Limb (tissue), 2 donors: ENCODE results near the gene PRAF2.

ENCODE experiments used
- DNase-seq, 2 donors: peaks; one replicate each; pipeline ENCODE4 v3.0.0-alpha.2; 2016; ENCODE audit errors: extremely low spot score in 2 of 2

The PRAF2 gene, protein sequence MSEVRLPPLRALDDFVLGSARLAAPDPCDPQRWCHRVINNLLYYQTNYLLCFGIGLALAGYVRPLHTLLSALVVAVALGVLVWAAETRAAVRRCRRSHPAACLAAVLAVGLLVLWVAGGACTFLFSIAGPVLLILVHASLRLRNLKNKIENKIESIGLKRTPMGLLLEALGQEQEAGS

DNA sequence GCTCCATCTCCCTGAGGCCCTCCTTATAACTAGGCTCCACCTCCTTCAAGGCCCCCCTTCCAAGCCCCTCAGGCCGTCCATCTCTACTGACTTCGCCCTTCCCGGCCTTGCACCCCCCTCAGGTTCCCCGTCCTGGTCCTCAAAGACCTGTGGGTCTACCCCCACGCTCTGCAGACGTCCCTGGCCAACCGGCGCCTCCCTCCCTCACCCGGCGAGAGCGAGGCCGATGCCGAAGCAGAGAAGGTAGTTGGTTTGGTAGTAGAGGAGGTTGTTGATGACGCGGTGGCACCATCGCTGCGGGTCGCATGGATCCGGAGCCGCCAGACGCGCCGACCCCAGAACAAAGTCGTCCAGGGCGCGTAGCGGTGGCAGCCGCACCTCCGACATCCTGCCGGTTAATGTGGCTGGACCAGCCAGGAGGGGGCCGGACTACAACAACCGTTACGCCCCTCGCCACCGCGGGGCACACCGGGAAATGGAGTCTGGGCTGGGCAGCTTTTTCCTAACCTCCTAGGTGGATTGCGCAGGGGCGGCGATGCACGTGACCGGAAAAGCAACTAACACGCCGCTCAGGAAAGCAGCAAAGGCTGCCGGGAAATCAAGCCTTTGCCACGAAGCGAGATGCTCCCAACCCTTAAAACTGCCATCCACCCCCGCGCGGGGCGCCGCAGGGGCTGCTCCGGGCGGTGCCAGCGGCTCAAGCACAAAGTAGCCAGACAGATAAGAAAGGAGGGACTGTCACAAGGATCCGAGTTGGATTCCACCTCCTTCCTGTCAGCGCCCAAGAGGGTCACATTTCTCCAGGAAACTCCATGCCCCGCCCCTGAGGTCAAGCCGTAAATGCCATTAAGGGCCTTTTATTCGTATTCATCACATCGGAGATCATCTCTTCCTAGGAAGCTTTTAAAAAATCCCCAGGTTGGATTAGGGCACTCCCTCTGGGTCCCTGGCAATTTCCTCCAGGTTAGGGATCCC lies at the start of gene PRAF2:
Gene PRAF2 (minus strand): TSS at position 402 of the 975 bp plus-strand sequence. CDS start 15 bp downstream, at position 387.
- peak; percentile 84 to 91 for DNase-seq

DNA sequence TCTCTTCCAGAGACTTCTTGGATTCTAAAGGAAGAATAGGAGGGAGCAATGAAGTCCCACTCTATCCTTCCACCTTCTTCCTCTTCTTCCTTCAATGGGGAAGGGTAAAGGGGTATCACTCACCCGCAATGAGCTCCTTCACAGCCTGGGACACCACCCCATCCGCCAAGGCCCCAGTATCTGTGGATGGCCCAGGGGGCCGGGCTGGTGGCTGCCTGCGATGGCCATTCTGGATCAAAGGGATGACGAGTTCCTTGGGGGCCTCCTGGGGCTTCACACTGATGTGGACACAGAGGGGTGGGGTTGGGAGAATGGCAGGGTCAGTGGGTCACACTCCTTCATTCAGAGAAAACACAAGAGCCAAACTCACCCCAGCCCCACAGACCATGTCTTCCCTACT lies 48.7 kb upstream of the PRAF2 start:
- no peak for DNase-seq

DNA sequence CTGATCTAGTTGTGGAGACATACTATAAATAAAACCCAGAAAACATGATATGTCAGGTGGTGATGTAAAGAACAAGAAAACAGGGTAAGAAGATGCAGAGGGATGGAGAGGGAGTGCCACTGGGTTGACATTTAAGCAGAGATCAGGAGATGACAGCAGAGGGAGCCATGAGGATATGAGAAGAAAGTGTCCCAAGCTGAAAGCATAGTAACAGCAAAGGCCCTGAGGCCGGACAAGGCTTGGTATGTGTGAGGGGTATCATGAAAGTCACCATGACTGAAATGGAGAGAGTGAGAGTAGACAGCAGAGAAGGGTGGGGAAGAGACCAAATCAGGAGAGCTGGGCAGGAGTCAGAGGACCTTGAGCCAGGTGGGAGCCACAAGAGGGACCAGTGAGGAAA lies 46.3 kb upstream of the PRAF2 start:
- DNase-seq: no peak

DNA sequence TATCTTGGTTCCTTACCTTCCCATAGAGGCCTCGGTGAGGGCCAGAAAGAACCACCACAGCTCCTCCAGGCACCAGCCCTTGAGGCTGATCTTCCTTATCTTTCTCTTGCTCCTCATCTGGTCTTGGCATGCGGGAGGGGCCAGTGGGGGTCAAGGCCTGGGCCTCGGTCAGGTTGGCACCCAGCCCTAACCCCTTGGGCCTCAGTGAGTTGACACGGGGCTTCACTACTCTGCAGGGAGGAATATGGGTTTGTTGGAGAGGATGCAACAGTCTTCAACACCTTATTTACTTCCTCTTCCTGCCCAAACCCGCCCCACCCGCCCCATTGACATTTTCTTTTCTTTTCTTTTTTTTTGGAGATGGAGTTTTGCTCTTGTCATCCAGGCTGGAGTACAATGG lies 43.8 kb upstream of the PRAF2 start:
- no peak for DNase-seq

DNA sequence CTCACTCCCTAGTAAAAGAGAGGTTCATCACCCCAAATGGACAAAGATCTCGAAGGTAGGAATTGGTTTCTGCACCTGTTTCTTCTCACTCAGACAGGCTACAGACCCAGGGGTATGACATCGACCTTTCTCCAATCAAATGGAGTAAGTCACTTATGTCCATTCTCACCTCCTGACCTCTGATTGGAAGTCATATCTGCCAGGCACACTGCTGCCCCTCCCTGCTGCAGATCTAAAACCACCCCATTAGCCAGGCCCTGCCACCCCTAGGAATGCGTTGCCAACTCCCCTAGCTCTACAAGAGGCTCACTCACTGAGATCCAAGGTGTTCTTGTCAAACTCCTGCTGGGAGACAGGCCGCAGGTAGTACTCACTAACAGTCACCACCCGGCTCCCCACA lies 42.9 kb upstream of the PRAF2 start:
- no peak for DNase-seq

DNA sequence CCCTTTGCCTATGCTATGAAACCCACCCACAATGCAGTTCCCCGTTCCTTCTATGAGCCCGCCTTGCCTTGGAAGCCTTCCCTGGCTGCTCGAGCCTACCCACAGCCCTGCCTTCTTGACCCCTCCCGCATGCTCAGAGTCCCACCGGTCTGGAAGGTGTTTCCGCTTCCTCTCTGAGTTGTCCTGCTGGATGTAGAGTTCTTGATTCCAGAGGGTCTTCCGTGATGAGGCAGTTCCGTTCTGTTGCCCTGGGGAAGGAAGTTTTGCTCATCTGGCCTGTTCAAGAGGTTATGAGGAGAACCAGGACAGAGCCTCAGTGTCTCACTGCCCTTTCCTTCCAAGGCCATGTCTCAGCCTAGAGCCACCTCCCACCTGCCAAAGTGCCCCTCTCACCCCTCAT lies 42.3 kb upstream of the PRAF2 start:
- no peak for DNase-seq

DNA sequence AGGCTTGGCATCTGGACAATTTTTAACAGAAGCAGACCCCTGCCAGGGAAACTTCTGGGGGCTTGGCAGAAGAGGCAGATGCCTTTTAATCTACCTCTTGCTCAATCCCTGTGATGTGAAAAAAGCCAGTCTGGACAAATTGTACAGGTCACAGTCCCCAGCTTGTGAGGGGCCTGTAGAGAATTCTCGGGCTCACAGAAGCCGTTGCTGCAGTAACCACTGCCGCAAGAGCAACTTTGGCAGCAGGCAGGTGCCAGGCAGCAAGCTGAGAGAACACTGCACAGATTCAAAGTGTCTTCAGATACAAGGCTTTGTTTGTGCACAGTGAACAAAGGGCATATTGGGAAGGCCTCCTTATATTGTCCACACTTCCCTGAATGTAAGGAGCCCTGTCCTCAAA lies 38.0 kb upstream of the PRAF2 start:
- no peak for DNase-seq

DNA sequence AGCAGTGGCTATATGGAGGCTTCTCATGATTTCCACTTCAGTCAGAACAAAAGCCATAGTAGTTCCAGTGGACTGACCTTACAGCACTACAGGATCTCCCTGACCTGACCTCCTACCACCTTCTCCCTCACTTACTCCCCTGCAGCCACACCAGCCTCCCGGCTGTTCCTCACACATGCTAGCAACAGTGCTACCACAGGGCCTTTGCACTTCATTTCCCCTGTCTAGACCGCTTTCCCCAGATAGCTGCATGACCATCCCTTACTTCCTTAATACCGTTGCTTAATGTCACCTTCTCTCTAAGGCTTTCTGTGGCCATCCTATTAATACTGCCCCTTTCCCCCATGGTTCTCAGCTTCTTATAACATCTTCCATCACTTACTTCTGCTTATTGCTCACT lies 36.6 kb upstream of the PRAF2 start:
- no peak for DNase-seq

DNA sequence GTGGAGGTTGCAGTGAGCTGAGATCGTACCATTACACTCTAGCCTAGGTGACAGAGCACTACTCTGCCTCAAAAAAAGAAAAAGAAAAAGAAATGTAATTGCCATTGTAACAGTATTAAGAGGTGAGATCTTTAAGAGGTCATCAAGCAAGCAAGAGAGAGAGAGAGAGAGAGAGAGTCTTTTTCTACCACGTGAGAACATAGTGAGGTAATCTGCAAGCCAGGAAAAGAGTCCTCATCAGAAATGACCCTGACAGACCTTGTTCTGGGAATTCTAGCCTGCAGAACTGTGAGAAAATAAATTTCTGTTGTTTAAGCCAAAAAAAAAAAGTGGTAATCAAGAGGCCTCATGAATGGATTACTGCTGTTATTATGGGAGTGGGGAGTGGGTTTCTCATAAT lies 34.8 kb upstream of the PRAF2 start:
- no peak for DNase-seq

DNA sequence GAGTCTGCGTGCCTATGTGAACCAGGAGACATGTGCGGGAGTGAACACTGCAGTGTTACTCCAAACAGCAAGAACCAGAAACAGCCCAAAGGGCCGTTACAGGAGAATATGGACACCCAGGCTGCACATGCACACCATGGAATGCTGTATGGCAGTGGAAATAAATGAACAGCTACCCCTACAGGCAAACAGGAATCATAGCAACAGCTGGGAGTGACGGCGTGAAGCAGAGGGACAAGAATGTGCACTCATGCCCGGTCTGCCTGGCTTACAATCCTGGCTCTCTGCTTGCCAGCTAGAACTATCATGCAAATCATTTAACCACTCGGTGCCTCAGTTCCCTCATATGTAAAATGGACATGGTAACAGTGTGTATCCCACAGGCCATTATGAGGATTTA lies 33.1 kb upstream of the PRAF2 start:
- DNase-seq: peak in 1 of 2 donors; percentile 2

DNA sequence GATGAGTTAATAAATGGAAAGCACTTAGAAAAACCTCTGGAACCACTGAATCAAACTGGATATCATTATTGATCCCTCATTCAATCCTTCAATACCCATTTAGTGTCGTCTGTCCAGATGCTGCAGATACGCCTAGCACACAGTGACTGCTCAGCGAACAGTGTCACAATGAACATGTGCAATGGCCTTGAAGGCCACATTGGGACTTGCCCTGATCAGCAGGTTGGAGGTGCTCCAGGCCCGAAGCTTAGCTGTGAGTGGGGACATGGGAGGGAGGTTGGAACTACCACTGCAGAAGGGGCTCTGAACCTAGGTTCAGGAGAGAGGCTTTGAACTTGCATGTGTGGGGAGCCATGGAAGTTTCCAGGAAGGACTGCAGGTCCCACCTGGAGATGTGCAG lies 32.5 kb upstream of the PRAF2 start:
- no peak for DNase-seq

DNA sequence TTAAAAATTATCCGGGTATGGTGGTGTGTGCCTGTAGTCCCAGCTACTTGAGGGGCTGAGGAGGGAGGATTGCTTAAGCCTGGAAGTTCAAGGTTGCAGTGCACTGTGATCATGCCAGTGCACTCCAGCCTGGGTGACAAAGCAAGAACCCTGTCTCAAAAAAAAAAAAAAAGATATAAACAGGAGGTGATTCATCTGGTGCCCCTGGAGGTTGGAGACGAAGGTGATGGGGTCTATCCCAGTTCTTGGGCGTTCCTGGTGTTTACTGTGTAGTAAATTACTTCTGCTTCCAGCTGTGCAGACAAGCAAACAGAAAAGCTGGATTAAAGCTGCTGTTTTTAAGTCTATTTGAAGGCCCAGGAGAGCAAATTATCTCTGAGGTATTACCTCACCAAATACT lies 29.8 kb upstream of the PRAF2 start:
- no peak for DNase-seq

DNA sequence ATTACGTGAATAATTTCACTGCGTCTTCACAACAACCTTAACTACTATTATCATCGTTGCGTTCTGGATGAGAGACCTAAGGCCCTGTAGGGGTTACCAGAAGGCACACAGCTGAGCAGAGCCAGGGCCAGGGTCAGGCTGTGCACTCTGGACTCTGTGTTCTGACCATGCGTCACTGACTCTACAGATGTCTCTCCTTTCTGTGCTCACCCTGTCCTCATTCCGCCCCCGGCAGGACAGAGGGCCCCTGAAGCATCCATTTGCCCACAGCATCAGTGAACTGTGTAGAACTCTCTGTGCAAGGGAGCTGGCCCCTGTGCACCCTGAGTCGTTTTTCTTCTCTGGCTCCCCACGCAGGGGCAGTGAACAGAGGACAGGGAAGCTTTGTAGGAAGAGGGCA lies 28.4 kb upstream of the PRAF2 start:
- no peak for DNase-seq

DNA sequence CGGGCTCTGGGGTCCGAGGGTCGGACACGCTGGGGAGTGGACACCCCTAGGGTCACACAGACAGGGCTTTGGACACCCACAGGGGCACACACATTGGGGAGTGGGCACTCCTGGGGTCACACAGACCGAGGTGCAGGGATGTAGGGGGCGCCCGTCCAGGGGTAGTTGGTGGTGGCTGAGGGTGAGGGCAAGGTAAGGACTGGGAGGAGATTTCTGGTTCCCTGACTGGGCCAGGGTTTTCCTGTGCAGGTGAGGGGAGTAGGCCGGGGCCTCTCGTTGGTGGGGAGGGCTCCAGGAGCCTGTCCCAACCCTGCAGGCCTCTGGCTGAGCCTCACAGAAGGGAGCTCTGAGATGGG lies 27.8 kb upstream of the PRAF2 start:
- no peak for DNase-seq

DNA sequence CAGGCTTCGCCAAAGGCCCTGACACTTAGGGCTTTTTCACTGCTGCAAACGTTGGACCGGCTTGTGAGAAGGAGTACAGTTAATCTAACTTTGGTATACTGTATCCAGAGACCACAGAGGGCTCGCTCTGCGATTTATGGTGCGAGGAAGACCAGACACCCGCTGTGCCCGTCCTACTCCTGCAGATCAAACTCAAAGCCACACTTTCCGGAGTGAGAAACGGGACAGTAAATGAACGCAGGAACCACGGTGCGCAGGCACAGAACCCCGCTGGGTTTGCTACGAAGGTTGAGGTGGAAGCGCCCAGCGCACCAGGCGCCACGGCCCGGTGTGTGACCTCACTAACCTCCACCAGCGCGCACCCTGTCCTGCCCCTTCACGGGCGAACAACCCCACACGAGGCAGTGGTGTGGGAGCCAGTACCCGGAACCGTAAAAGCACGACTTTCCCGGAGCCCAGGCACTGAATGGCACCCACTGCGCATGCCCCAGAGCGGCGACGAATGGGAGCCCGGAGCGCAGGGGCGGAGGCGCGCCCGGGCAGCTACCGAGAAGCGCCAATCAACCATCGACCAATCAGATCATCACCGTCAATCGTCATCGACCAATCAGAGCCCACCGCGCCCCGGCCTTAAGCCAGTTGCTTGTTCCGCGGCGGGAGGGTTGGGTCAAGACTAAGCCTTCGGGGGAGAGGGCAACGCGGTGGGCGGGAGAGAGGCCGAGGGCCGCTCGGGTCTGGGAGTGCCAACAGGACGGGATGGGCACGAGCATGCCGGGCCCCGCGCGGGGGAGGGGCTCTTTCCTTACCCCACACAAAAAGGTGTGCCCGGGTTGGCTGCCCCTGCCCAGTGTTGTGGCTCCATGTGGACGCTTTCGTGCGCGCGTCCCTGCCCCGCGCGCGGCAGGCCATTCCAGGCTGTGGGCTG lies 27.2 kb upstream of the PRAF2 start:
- DNase-seq: peak; percentile 89 to 90

DNA sequence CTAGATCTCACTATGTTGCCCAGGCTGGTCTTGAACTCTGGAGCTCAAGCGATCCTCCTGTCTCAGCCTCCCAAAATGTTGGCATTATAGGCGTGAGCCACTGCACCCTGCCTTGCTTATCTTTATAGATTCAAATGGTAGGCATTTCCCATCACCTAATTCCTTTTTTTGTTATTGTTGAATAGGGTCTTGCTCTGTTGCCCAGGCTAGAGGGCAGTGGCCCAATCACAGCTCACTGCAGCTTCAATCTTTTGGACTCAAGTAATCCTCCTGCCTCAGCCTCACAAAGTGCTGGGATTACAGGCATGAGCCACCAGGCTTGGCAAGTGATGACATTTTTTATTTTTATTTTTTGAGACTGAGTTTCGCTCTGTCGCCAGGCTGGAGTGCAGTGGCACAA lies 22.6 kb upstream of the PRAF2 start:
- DNase-seq: no peak

DNA sequence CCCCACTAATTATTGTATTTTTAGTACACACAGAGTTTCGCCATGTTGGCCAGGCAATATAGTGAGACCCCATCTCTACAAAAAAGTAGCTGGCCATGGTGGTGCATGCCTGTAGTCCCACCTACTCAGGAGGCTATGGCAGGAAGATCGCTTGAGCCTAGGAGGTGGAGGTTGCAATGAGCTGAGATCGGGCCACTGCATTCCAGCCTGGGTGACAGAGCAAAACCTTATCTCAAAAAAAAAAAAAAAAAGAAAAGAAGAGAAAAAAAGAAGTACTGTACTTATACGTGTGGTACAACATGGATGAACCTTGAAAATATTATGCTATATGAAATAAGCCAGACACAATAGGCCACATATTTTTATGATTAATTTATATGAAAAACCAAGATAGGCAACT lies 15.8 kb upstream of the PRAF2 start:
- no peak for DNase-seq

DNA sequence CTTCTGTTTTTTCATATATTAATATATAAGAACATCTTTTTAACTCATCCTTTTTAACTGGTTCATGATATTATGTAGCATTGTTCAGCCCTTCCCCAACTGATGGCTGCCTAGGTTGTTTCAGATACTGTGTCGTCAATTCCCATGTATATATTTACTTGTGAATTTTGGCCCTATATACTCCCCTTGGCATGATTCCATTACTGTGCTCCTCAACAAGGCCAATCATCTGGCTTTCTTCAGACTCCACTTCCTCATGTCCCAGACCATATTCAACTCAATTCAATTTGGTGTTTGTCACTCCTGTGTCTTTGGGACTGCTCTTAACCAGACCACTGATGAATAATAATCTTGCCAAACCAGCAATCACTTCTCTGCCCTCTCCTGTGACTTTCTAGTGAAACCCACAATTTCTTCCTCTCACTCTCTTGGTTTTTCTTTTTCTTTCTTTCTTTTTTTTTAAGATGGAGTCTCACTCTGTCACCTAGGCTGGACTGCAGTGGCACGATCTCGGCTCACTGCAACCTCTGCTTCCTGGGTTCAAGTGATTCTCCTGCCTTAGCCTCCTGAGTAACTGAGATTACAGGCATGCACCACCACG lies 8.6 kb upstream of the PRAF2 start:
- DNase-seq: no peak

DNA sequence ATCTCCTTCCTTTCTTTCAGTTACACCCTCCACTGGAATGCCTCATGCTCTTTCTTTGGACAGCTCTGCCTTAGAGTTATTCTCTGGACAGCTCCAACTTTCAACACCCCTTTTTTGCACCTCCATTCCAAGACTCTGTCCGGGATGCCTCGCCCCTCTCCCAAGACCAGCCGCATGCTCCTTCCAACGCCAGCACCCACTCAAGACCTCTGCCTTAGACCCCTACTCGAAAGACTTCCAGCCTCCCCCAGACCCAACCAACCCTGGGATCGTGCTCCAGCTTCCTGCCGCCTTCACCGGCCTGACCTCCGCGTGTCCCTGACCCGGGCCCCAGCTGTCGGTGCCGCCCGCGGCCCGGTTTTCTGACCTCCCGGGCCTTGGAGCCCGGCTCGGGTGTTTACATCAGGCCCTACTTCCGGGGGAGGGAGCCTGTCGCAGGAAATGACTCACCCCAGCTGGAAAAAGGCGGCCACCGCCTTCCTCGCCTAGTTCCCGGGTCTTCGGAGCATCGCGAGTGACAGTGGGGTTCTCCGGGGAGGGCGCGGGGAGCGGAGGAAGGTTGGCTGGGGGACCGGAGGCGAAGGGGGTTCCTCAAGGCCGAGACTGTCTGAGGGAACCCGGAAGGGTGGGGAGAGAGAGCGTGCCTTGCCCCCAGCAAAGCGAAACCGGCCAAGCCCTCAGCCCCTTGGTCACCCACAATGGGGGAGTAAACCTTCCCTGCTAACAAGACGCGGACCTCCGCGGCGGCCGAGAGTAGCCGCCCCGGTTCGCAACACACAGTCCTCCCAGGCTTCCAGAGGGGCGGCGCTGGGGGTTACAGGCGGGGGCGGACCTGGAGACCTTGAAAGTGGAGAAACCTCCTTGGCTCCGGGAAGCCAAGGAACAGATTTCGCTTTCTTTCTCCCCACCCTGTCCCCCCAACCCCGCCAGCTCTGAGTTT lies 6.0 kb upstream of the PRAF2 start, which contains the start of gene WDR45:
Gene WDR45 (minus strand): TSS at position 399 of the 940 bp plus-strand sequence. CDS start 1,792 bp downstream, outside the sequence.
- DNase-seq: peak; percentile 61 to 80

DNA sequence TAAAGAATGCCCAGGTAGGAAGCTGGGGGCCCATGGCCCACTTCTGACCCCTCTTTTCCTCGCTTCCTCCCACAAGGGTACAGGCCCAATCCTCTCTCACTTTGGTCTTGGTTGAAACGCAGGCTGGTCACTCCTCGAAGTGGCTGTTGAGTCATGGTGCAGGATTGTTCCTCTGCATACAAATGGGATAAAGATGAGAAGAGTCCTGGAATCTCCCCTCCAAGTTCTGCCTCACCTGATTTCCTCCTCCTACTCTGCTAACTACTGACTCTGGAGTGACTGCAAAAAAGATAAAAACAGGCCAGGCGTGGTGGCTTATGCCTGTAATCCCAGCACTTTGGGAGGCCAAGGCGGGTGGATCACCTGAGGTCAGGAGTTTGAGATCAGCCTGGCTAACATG lies 4.1 kb upstream of the PRAF2 start:
- no peak for DNase-seq
